K562 (cell line): ENCODE results near the gene SARS1. TPM values are rescaled to one million over a fixed set of nuclear protein-coding genes. Genes with fewer than 3 reads are reported as not detected.

Source experiments
- DACH1 ChIP-seq: fragments of 450-650 bp; IDR thresholded peaks from 2 replicates; pipeline ENCODE4 v1.6.1; 2018; ENCODE audit not compliant: partially characterized antibody
- EGR1 ChIP-seq: fragments of 450-650 bp; conservative IDR thresholded peaks from 2 replicates; pipeline ENCODE4 v1.6.1; 2017; ENCODE audit warnings: mild to moderate bottlenecking
- FOXA3 ChIP-seq, 2 experiments: fragments of 450-650 bp in 1 of 2; sonication (generic) in 1 of 2; formaldehyde crosslinking; IDR thresholded peaks in 1 of 2; conservative IDR thresholded peaks in 1 of 2; 2 replicates each; pipeline versions ENCODE4 v1.4.0 to v1.8.0; 2020 to 2022; ENCODE audit warnings: mild to moderate bottlenecking in 2 of 2, missing genetic modification reagents in 1 of 2
- GTF2E2 ChIP-seq: fragments of 200-800 bp; sonication (Bioruptor generic); IDR thresholded peaks from 2 replicates; pipeline ENCODE4 v1.6.1; 2016; ENCODE audit warnings: missing genetic modification characterization, missing compliant biosample characterization
- KAT7 ChIP-seq: sonication (generic); formaldehyde crosslinking; IDR thresholded peaks from 2 replicates; pipeline ENCODE4 v1.8.0; 2022; ENCODE audit warnings: missing genetic modification reagents, mild to moderate bottlenecking, borderline replicate concordance
- KDM5B ChIP-seq: fragments of 200-600 bp; sonication (generic); IDR thresholded peaks from 2 replicates; pipeline ENCODE4 v1.6.1; 2012; ENCODE audit warnings: low read depth, mild to moderate bottlenecking, moderate library complexity, low read length, control low read depth, inconsistent platforms; ENCODE audit not compliant: insufficient replicate concordance
- KLF13 ChIP-seq: fragments of 450-650 bp; IDR thresholded peaks from 2 replicates; pipeline ENCODE4 v1.6.1; 2016; ENCODE audit warnings: missing genetic modification characterization, low read depth, mild to moderate bottlenecking, missing compliant biosample characterization, moderate library complexity, borderline replicate concordance
- RAD21 ChIP-seq, 2 experiments: fragments of 250-450 bp in 1 of 2; fragments of 450-650 bp in 1 of 2; sonication (Bioruptor Pico) in 1 of 2; formaldehyde crosslinking in 1 of 2; IDR thresholded peaks in 1 of 2; conservative IDR thresholded peaks in 1 of 2; 2 replicates each; pipeline versions ENCODE4 v1.4.0 to v1.8.0; 2020 to 2022; ENCODE audit warnings: mild to moderate bottlenecking in 2 of 2, moderate library complexity in 1 of 2
- TEAD1 ChIP-seq, 2 experiments: fragments of 450-650 bp in 1 of 2; sonication (generic) in 1 of 2; formaldehyde crosslinking; IDR thresholded peaks; 2 replicates each; pipeline versions ENCODE4 v1.4.0 to v1.8.0; 2020 to 2022; ENCODE audit warnings: mild to moderate bottlenecking in 2 of 2, missing genetic modification reagents in 1 of 2
- ZBED1 ChIP-seq: IDR thresholded peaks from 2 replicates; pipeline ENCODE4 v1.6.1; 2014
- ZNF696 ChIP-seq: fragments of 250-450 bp; sonication (Bioruptor Pico); conservative IDR thresholded peaks from 2 replicates; pipeline ENCODE4 v1.4.0; 2020; ENCODE audit warnings: mild to moderate bottlenecking, moderate library complexity
- ZNF778 ChIP-seq: fragments of 450-650 bp; formaldehyde crosslinking; IDR thresholded peaks from 2 replicates; pipeline ENCODE4 v1.4.0; 2020; ENCODE audit warnings: mild to moderate bottlenecking, moderate library complexity
- ZSCAN32 ChIP-seq: fragments of 450-650 bp; formaldehyde crosslinking; IDR thresholded peaks from 2 replicates; pipeline ENCODE4 v1.4.0; 2020; ENCODE audit warnings: mild to moderate bottlenecking, moderate library complexity
- polyA plus RNA-seq, 8 experiments: library from polyadenylated mRNA; depleted of rRNA in 4 of 8; stranded (reverse) in 5 of 8; unstranded in 3 of 8; fragments of >200 nt; fragmentation: Nextera tagmentation in 2 of 8; fragmentation: Illumina TruSeq in 1 of 8; extraction: Ambion mirVana in 2 of 8; extraction: Trizol in 1 of 8; gene quantifications; 2 replicates each; pipeline versions ENCODE4 v1.2.1 to v1.2.3, GENCODE V29; 2011 to 2014; ENCODE audit warnings: inconsistent platforms in 1 of 8, missing spikeins in 1 of 8
- total RNA-seq, 7 experiments: library from RNA; depleted of rRNA in 6 of 7; stranded (reverse); fragments of >200 nt in 6 of 7; fragmentation: Illumina TruSeq in 2 of 7; extraction: Trizol in 2 of 7; gene quantifications; 2 replicates each; pipeline versions ENCODE4 v1.2.1 to v1.2.3, GENCODE V29; 2011 to 2021; ENCODE audit warnings: low replicate concordance in 1 of 7
- TF ChIP-seq, protein P1 (sequence below), 2 experiments: fragments of 450-650 bp; IDR thresholded peaks; 2 replicates each; pipeline ENCODE4 v1.6.1; 2018; ENCODE audit warnings: mild to moderate bottlenecking in 2 of 2, low read depth in 1 of 2; ENCODE audit not compliant: partially characterized antibody in 2 of 2
- TF ChIP-seq, protein P2 (sequence below): fragments of 450-650 bp; formaldehyde crosslinking; IDR thresholded peaks from 2 replicates; pipeline ENCODE4 v1.4.0; 2020; ENCODE audit warnings: mild to moderate bottlenecking, moderate library complexity
- TF ChIP-seq, protein P3 (sequence below): fragments of 450-650 bp; formaldehyde crosslinking; IDR thresholded peaks from 2 replicates; pipeline ENCODE4 v1.4.0; 2020; ENCODE audit warnings: mild to moderate bottlenecking, moderate library complexity
- TF ChIP-seq, protein P4 (sequence below): fragments of 250-450 bp; sonication (Bioruptor Pico); IDR thresholded peaks from 2 replicates; pipeline ENCODE4 v1.9.0; 2021; ENCODE audit warnings: mild to moderate bottlenecking

The SARS1 gene
- total and polyA plus RNA-seq, 9 of the 15 experiments (the other 6 are each of a cell fraction or from before 2014, with no cell fraction given), result 221 to 623 (median 254) TPM

DNA sequence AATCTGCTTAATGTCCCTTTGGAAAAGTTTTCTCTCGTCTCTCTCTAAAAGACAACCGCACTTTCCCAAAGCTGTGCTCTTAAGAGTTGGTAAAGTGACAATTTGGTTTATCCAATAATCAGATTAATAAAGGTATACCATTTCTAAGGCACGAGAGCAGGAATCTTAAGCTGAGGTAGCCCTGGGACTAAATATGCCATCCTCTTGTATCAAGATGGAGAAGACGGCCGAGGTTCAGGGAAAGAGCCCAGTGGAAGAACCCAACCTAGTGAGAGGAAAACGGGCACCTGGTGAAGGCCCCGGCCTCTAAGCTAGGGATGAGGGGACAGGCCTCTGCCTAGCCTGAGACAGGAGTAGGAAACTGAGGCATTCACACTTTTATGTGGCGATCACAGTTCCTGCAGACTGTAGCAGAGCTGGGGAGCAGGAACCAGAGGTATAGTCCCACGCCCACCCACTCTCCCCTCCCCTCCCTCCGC is 334 bp upstream of the SARS1 start (continued):
- TF ChIP-seq, protein P1, sequence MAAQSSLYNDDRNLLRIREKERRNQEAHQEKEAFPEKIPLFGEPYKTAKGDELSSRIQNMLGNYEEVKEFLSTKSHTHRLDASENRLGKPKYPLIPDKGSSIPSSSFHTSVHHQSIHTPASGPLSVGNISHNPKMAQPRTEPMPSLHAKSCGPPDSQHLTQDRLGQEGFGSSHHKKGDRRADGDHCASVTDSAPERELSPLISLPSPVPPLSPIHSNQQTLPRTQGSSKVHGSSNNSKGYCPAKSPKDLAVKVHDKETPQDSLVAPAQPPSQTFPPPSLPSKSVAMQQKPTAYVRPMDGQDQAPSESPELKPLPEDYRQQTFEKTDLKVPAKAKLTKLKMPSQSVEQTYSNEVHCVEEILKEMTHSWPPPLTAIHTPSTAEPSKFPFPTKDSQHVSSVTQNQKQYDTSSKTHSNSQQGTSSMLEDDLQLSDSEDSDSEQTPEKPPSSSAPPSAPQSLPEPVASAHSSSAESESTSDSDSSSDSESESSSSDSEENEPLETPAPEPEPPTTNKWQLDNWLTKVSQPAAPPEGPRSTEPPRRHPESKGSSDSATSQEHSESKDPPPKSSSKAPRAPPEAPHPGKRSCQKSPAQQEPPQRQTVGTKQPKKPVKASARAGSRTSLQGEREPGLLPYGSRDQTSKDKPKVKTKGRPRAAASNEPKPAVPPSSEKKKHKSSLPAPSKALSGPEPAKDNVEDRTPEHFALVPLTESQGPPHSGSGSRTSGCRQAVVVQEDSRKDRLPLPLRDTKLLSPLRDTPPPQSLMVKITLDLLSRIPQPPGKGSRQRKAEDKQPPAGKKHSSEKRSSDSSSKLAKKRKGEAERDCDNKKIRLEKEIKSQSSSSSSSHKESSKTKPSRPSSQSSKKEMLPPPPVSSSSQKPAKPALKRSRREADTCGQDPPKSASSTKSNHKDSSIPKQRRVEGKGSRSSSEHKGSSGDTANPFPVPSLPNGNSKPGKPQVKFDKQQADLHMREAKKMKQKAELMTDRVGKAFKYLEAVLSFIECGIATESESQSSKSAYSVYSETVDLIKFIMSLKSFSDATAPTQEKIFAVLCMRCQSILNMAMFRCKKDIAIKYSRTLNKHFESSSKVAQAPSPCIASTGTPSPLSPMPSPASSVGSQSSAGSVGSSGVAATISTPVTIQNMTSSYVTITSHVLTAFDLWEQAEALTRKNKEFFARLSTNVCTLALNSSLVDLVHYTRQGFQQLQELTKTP (IDR thresholded peaks at IDR 0.05; ENCODE audit: low read depth in 1 of 2, partially characterized antibody in 2 of 2), result peak; percentile 18 to 39
- TF ChIP-seq KDM5B (peak; percentile 2), DACH1 (peak; percentile 15), FOXA3 (CRISPR knock-in tag; conservative IDR thresholded peaks at IDR 0.05 in 1 of 2, IDR thresholded peaks at IDR 0.05 in 1 of 2) (0 out of 4 replicates have a peak, but pooled peaks of 1 of the 2 experiments have one; percentile 10), EGR1 (peak; percentile 91), TEAD1 (CRISPR knock-in tag; IDR thresholded peaks at IDR 0.05) (peak in 1 of 2 experiments; percentile 37; a peak in 1 of 4 replicates), ZBED1 (0 out of 2 replicates have a peak, but pooled peaks have one; percentile 7), RAD21 (CRISPR knock-in tag; conservative IDR thresholded peaks at IDR 0.05 in 1 of 2, IDR thresholded peaks at IDR 0.05 in 1 of 2) (no peak; a peak in 1 of 4 replicates), GTF2E2 (tag) (no peak; the same call in 1 of the 2 replicates), ZNF778 (peak; percentile 39; the same call in 1 of the 2 replicates), KLF13 (tag) (0 out of 2 replicates have a peak, but pooled peaks have one; percentile 21), ZNF696 (CRISPR knock-in tag) (no peak), ZSCAN32 (CRISPR knock-in tag) (no peak), KAT7 (CRISPR knock-in tag) (peak; percentile 95)
- TF ChIP-seq, protein P2, sequence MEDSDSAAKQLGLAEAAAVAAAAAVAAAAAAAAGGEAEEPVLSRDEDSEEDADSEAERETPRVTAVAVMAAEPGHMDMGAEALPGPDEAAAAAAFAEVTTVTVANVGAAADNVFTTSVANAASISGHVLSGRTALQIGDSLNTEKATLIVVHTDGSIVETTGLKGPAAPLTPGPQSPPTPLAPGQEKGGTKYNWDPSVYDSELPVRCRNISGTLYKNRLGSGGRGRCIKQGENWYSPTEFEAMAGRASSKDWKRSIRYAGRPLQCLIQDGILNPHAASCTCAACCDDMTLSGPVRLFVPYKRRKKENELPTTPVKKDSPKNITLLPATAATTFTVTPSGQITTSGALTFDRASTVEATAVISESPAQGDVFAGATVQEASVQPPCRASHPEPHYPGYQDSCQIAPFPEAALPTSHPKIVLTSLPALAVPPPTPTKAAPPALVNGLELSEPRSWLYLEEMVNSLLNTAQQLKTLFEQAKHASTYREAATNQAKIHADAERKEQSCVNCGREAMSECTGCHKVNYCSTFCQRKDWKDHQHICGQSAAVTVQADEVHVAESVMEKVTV, result 0 out of 2 replicates have a peak, but pooled peaks have one; percentile 27
- TF ChIP-seq, protein P3, sequence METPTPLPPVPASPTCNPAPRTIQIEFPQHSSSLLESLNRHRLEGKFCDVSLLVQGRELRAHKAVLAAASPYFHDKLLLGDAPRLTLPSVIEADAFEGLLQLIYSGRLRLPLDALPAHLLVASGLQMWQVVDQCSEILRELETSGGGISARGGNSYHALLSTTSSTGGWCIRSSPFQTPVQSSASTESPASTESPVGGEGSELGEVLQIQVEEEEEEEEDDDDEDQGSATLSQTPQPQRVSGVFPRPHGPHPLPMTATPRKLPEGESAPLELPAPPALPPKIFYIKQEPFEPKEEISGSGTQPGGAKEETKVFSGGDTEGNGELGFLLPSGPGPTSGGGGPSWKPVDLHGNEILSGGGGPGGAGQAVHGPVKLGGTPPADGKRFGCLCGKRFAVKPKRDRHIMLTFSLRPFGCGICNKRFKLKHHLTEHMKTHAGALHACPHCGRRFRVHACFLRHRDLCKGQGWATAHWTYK, result 0 out of 2 replicates have a peak, but pooled peaks have one; percentile 17
- TF ChIP-seq, protein P4, sequence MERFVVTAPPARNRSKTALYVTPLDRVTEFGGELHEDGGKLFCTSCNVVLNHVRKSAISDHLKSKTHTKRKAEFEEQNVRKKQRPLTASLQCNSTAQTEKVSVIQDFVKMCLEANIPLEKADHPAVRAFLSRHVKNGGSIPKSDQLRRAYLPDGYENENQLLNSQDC (CRISPR knock-in tag), result 0 out of 2 replicates have a peak, but pooled peaks have one; percentile 45
